Kidney tubule cell (primary cell): ENCODE data around the gene KLF6.
A peak's percentile ranks its signal among the peaks of the same experiment; 100 is the strongest.

Experiments
- DNase-seq: peaks from one replicate; pipeline ENCODE4 v3.0.0-alpha.2; 2018; ENCODE audit warnings: low spot score

Gene KLF6

GRCh38 chr10:3787816-3788215, 2.8 kb upstream of the KLF6 start:
- no peak for DNase-seq

GRCh38 chr10:3787016-3787400, 2.0 kb upstream of the KLF6 start:
- DNase-seq = no peak

- DNase-seq = peak; percentile 93
Measured at GRCh38 chr10:3786295-3787015, 1.4 kb upstream of the KLF6 start.

- peak; percentile 76 for DNase-seq
Measured at GRCh38 chr10:3785851-3786271, 852 bp upstream of the KLF6 start.

GRCh38 chr10:3785251-3785850, 342 bp upstream of the KLF6 start:
- DNase-seq = peak; percentile 99

GRCh38 chr10:3783682-3784432, 1.2 kb downstream of the KLF6 start:
- peak; percentile 60 for DNase-seq

- DNase-seq = peak; percentile 61
Measured at GRCh38 chr10:3783316-3783681, 1.7 kb downstream of the KLF6 start.

- DNase-seq = peak; percentile 85
Measured at GRCh38 chr10:3782451-3783315, 2.3 kb downstream of the KLF6 start.

GRCh38 chr10:3782146-3782450, 2.9 kb downstream of the KLF6 start:
- DNase-seq = no peak

GRCh38 chr10:3781468-3782145, 3.4 kb downstream of the KLF6 start:
- DNase-seq = peak; percentile 76

GRCh38 chr10:3780771-3781467, 4.1 kb downstream of the KLF6 start:
- DNase-seq = peak; percentile 45

GRCh38 chr10:3780021-3780770, 4.8 kb downstream of the KLF6 start:
- peak; percentile 80 for DNase-seq

GRCh38 chr10:3779158-3779741, 5.8 kb downstream of the KLF6 start:
- peak; percentile 54 for DNase-seq

- peak; percentile 50 for DNase-seq
Measured at GRCh38 chr10:3778692-3779157, 6.3 kb downstream of the KLF6 start.

- DNase-seq = peak; percentile 33
Measured at GRCh38 chr10:3777981-3778691, 6.9 kb downstream of the KLF6 start.

- peak; percentile 81 for DNase-seq
Measured at GRCh38 chr10:3776796-3777571, 8.0 kb downstream of the KLF6 start.

- DNase-seq = peak; percentile 59
Measured at GRCh38 chr10:3775696-3776551, 9.1 kb downstream of the KLF6 start.
